ENCODE data around the gene ILDR1.
"Not testable (repeated sequence)": the region's sequence is repeated elsewhere in the genome, so short reads cannot be mapped to it uniquely, and the experiment has no call there.

The ILDR1 gene

DNA sequence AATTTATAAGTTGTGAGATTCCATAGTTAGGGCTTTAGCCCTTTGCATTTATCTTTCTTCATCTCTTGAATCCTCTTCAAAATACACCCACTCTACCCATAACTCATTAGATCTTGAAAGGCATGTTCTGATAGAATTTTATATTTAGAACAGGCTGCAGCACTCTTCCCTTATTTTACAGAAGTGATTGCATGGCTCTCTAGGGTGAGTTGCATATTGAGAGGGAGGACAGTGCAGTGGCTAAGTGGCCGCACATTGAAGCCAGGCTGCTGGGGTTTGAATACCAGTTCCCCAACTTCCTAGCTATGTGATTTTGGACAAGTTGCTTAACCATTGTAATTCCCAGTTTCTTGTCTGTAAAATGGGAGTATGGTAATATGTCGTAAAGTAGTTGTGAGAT lies 35.6 kb upstream of the ILDR1 start:
- H3K4me3 ChIP-seq: no peak overlapping the region
- H3K36me3 ChIP-seq (ENCODE audit: insufficient read depth, low read length): no peaks in the 10 kb centered on the region
- no peaks in the 10 kb centered on the region for H3K9me3 ChIP-seq (ENCODE audit: low read depth, low read length)
- TF ChIP-seq EZH2 (IDR thresholded peaks at IDR 0.05): no peak
- TF ChIP-seq FOXP2 (optimal IDR thresholded peaks at IDR 0.05; ENCODE audit: control extremely low read depth, extremely low read length, insufficient read depth): no peak
- TF ChIP-seq POLR2AphosphoS5 (IDR thresholded peaks at IDR 0.05; ENCODE audit: borderline replicate concordance, low read depth, low read length): no peak
- H3K27ac ChIP-seq: no peak overlapping the region
- H3K9ac ChIP-seq (ENCODE audit: insufficient read length): no peak overlapping the region
- DNase-seq (ENCODE audit: low read depth, low spot score): no peak

- Histone ChIP-seq H3K27ac (no peak within 1 kb of the TSS), H3K9ac (ENCODE audit: insufficient read length) (no peak within 1 kb of the TSS), H3K9me3 (ENCODE audit: low read depth, low read length) (no peaks in the 10 kb centered on the region), H3K36me3 (ENCODE audit: insufficient read depth, low read length) (no peaks in the 10 kb centered on the region), H3K4me3 (no peak within 1 kb of the TSS)
- no peak for TF ChIP-seq EZH2 (IDR thresholded peaks at IDR 0.05)
- no peak for TF ChIP-seq POLR2AphosphoS5 (IDR thresholded peaks at IDR 0.05; ENCODE audit: borderline replicate concordance, low read depth, low read length)
- TF ChIP-seq FOXP2 (optimal IDR thresholded peaks at IDR 0.05; ENCODE audit: control extremely low read depth, extremely low read length, insufficient read depth): no peak
- no peak for DNase-seq (ENCODE audit: low read depth, low spot score)
These were observed 33.2 kb upstream of the ILDR1 start, which contains the start of gene CD86 for GRCh38 chr3:122055215-122055614. TSS of gene CD86 (plus strand) at chr3:122055362. CDS start at chr3:122055490, 128 bp downstream.

DNA sequence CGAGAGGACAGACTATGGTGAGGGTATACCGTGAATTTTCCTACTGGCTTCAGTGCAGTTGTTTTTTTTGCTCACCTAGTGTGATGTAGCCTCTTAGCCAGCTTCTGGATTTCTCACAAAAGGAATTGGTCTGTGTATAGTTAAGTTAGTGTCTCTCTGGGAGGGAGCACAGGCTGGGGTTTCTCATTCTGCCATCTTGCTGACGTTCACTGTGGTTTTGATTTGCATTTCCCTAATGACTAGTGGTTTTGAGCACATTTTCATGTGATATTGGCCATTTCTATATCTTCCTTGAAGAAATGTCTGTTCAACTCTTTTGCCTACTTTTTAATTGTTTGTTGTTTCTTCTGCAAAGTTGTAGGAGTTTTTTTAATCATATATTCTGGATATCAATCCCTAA lies 30.9 kb upstream of the ILDR1 start:
- H3K36me3 ChIP-seq (ENCODE audit: insufficient read depth, low read length): no peaks in the 10 kb centered on the region
- no peak for DNase-seq (ENCODE audit: low read depth, low spot score)
- H3K9ac ChIP-seq (ENCODE audit: insufficient read length): no peak overlapping the region
- H3K9me3 ChIP-seq (ENCODE audit: low read depth, low read length): no peaks in the 10 kb centered on the region
- TF ChIP-seq EZH2 (IDR thresholded peaks at IDR 0.05) (no peak), FOXP2 (optimal IDR thresholded peaks at IDR 0.05; ENCODE audit: control extremely low read depth, extremely low read length, insufficient read depth) (no peak), POLR2AphosphoS5 (IDR thresholded peaks at IDR 0.05; ENCODE audit: borderline replicate concordance, low read depth, low read length) (no peak)
- no peak overlapping the region for H3K27ac ChIP-seq
- H3K4me3 ChIP-seq: no peak overlapping the region

DNA sequence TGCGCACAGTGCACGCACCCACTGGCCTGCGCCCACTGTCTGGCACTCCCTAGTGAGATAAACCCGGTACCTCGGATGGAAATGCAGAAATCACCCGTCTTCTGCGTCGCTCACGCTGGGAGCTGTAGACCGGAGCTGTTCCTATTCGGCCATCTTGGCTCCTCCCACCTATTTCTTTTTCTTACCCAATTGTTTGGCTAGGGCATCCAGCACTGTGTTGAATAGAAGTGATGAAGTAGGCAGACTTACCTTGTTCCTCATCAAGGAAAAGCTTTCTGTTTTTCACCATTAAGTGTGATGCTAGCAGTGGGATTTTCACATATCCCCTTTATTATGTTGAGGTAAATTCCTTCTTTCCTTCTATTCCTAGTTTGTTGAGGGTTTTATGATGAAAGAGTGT lies 25.7 kb upstream of the ILDR1 start:
- DNase-seq (ENCODE audit: low read depth, low spot score); H3K27ac ChIP-seq; H3K4me3 ChIP-seq; H3K36me3 ChIP-seq (ENCODE audit: insufficient read depth, low read length); H3K9ac ChIP-seq (ENCODE audit: insufficient read length); H3K9me3 ChIP-seq (ENCODE audit: low read depth, low read length): not testable (repeated sequence)

DNA sequence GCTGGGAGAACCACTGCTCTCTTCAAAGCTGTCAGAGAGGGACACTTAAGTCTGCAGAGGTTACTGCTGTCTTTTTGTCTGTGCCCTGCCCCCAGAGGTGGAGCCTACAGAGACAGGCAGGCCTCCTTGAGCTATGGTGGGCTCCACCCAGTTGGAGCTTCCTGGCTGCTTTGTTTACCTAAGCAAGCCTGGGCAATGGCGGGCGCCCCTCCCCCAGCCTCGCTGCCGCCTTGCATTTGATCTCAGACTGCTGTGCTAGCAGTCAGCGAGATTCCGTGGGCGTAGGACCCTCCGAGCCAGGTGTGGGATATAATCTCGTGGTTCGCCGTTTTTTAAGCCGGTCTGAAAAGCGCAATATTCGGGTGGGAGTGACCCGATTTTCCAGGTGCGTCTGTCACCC lies 25.2 kb upstream of the ILDR1 start:
- not testable (repeated sequence) for H3K9me3 ChIP-seq (ENCODE audit: low read depth, low read length); DNase-seq (ENCODE audit: low read depth, low spot score); H3K4me3 ChIP-seq; H3K36me3 ChIP-seq (ENCODE audit: insufficient read depth, low read length); H3K9ac ChIP-seq (ENCODE audit: insufficient read length); H3K27ac ChIP-seq

DNA sequence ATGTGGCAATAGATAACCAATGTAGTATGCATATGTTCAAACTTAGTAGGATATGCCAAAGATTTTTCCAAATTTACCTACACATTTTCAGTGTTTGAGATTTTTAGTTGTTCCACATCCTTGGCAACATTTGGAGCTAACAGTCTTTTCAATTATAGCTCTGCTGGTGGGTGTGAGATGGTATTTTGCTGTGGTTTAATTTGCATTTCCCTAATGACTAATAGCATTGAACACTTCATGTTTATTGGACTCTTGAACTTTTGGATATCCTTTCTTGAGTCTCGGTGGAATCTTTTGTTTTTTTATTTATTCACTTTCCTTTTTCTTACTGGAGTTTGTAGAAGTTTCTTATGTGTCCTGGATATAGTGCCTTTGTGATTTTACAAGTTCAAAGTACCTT lies 11.0 kb upstream of the ILDR1 start:
- Histone ChIP-seq H3K9ac (ENCODE audit: insufficient read length) (no peak overlapping the region), H3K27ac (no peak overlapping the region), H3K36me3 (ENCODE audit: insufficient read depth, low read length) (no peaks in the 10 kb centered on the region), H3K4me3 (no peak overlapping the region), H3K9me3 (ENCODE audit: low read depth, low read length) (no peaks in the 10 kb centered on the region)
- no peak for DNase-seq (ENCODE audit: low read depth, low spot score)
- TF ChIP-seq FOXP2 (optimal IDR thresholded peaks at IDR 0.05; ENCODE audit: control extremely low read depth, extremely low read length, insufficient read depth): no peak

- no peak for DNase-seq (ENCODE audit: low read depth, low spot score)
- H3K4me3 ChIP-seq: no peak overlapping the region
- no peaks in the 10 kb centered on the region for H3K9me3 ChIP-seq (ENCODE audit: low read depth, low read length)
- no peak overlapping the region for H3K9ac ChIP-seq (ENCODE audit: insufficient read length)
- H3K36me3 ChIP-seq (ENCODE audit: insufficient read depth, low read length): no peaks in the 10 kb centered on the region
- no peak for TF ChIP-seq EZH2 (IDR thresholded peaks at IDR 0.05)
- TF ChIP-seq FOXP2 (optimal IDR thresholded peaks at IDR 0.05; ENCODE audit: control extremely low read depth, extremely low read length, insufficient read depth): no peak
- no peak for TF ChIP-seq POLR2AphosphoS5 (IDR thresholded peaks at IDR 0.05; ENCODE audit: borderline replicate concordance, low read depth, low read length)
- no peak overlapping the region for H3K27ac ChIP-seq
These were observed 10.5 kb upstream of the ILDR1 start for GRCh38 chr3:122032531-122032930.

GRCh38 chr3:122031123-122031468 lies 9.0 kb upstream of the ILDR1 start:
- no peaks in the 10 kb centered on the region for H3K9me3 ChIP-seq (ENCODE audit: low read depth, low read length)
- DNase-seq (ENCODE audit: low read depth, low spot score): no peak
- H3K27ac ChIP-seq: no peak overlapping the region
- H3K36me3 ChIP-seq (ENCODE audit: insufficient read depth, low read length): no peaks in the 10 kb centered on the region
- no peak for TF ChIP-seq EZH2 (IDR thresholded peaks at IDR 0.05)
- no peak for TF ChIP-seq POLR2AphosphoS5 (IDR thresholded peaks at IDR 0.05; ENCODE audit: borderline replicate concordance, low read depth, low read length)
- no peak for TF ChIP-seq FOXP2 (optimal IDR thresholded peaks at IDR 0.05; ENCODE audit: control extremely low read depth, extremely low read length, insufficient read depth)
- no peak overlapping the region for H3K4me3 ChIP-seq
- H3K9ac ChIP-seq (ENCODE audit: insufficient read length): no peak overlapping the region

GRCh38 chr3:122030381-122031122 lies 8.5 kb upstream of the ILDR1 start:
- TF ChIP-seq FOXP2 (optimal IDR thresholded peaks at IDR 0.05; ENCODE audit: control extremely low read depth, extremely low read length, insufficient read depth) (no peak), EZH2 (IDR thresholded peaks at IDR 0.05) (no peak), POLR2AphosphoS5 (IDR thresholded peaks at IDR 0.05; ENCODE audit: borderline replicate concordance, low read depth, low read length) (no peak)
- Histone ChIP-seq H3K9ac (ENCODE audit: insufficient read length) (no peak overlapping the region), H3K27ac (no peak overlapping the region), H3K36me3 (ENCODE audit: insufficient read depth, low read length) (no peaks in the 10 kb centered on the region), H3K9me3 (ENCODE audit: low read depth, low read length) (no peaks in the 10 kb centered on the region), H3K4me3 (no peak overlapping the region)
- DNase-seq (ENCODE audit: low read depth, low spot score): no peak

Measured in SK-N-MC (cell line).